ENCODE measurements around the gene LRCH4.
A peak's percentile ranks its signal among the peaks of the same experiment; 100 is the strongest.
"Not testable (repeated sequence)": the region's sequence is repeated elsewhere in the genome, so short reads cannot be mapped to it uniquely, and the experiment has no call there.

LRCH4 gene

GRCh38 chr7:100543586-100543985, 42.3 kb downstream of the LRCH4 start:
- no peak for DNase-seq

- DNase-seq: not testable (repeated sequence)
Measured at GRCh38 chr7:100541309-100541708, 44.6 kb downstream of the LRCH4 start.

GRCh38 chr7:100540073-100540723, 45.7 kb downstream of the LRCH4 start:
- DNase-seq: peak; percentile 84

GRCh38 chr7:100539436-100540006, 46.4 kb downstream of the LRCH4 start:
- peak; percentile 51 for DNase-seq

GRCh38 chr7:100538654-100539435, 47.1 kb downstream of the LRCH4 start, which contains the start of gene AGFG2:
AGFG2 (plus strand) TSS chr7:100539203; CDS start chr7:100539347, 144 bp downstream.
- DNase-seq: peak; percentile 100

GRCh38 chr7:100538348-100538653, 47.6 kb downstream of the LRCH4 start:
- no peak for DNase-seq

- not testable (repeated sequence) for DNase-seq
Measured at GRCh38 chr7:100536695-100537094, 49.2 kb downstream of the LRCH4 start.

- not testable (repeated sequence) for DNase-seq
Measured at GRCh38 chr7:100535982-100536381, 49.9 kb downstream of the LRCH4 start.

GRCh38 chr7:100532165-100533022, 53.5 kb downstream of the LRCH4 start:
- no peak for DNase-seq

GRCh38 chr7:100528108-100528866, 57.6 kb downstream of the LRCH4 start:
- not testable (repeated sequence) for DNase-seq
